C4-2B (cell line): ENCODE measurements around the gene SNN.

Experiments
- CTCF ChIP-seq: fragments of 450-650 bp; conservative IDR thresholded peaks from 2 replicates; pipeline ENCODE4 v1.5.1; 2017; ENCODE audit warnings: mild to moderate bottlenecking
- ZFX ChIP-seq: fragments of 450-650 bp; IDR thresholded peaks from 2 replicates; pipeline ENCODE4 v1.6.1; 2017

- TF ChIP-seq CTCF (no peak), ZFX (no peak)
Observed at GRCh38 chr16:11708421-11708820, 40.2 kb downstream of the SNN start.
